Putamen (tissue), 1 donor: Measurements from ENCODE around the gene CEP104.

ENCODE experiments used
- DNase-seq: peaks from one replicate; pipeline ENCODE4 v3.0.0-alpha.2; 2016; ENCODE audit warnings: low spot score

Gene CEP104

GRCh38 chr1:3762873-3763228, 94.2 kb downstream of the CEP104 start:
- no peak for DNase-seq

- DNase-seq = no peak
These were observed 94.7 kb downstream of the CEP104 start for GRCh38 chr1:3762151-3762872.
